GM12892 (cell line): ENCODE measurements around the gene RAC3.

Experiments
- POLR2A ChIP-seq: IDR thresholded peaks from 2 replicates; pipeline ENCODE4 v1.6.1; 2011; ENCODE audit warnings: low read depth, low read length, control low read depth
- POLR2AphosphoS5 ChIP-seq: IDR thresholded peaks from 2 replicates; pipeline ENCODE4 v1.6.1; 2011; ENCODE audit warnings: low read depth, low read length, control low read depth
- TAF1 ChIP-seq: IDR thresholded peaks from 2 replicates; pipeline ENCODE4 v1.6.1; 2011; ENCODE audit warnings: low read depth, mild to moderate bottlenecking, control low read depth, low read length, borderline replicate concordance

- TF ChIP-seq POLR2A (no peak), TAF1 (no peak), POLR2AphosphoS5 (no peak)
Observed at GRCh38 chr17:81998691-81999438, 32.6 kb upstream of the RAC3 start.
